ENCODE results near the gene ROR1. TPM values are rescaled to one million over a fixed set of nuclear protein-coding genes. Genes with fewer than 3 reads are reported as not detected.

ROR1 gene
- total RNA-seq, 1 experiment from 2014 or later: 2.7 TPM

DNA sequence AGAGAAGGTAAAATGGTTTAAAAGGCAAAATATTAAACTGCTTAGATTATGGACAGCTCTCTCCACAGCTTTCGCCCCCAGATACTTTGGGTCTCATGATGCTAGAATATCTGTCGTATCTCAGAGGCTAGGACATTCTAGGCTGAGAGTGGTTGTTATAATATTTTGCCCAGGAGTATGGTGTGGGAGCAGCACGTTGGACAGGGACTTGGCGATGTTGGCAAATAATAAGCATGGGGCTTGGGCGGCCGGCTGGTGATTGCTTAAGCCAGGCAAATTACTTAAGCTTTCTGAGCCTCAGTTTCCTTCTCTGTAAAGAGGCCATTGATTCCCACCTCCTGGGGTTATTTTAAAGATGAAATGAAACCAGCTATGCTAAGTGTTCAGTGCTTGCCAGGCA is 133.2 kb downstream of the ROR1 start:
- no peaks in the 10 kb centered on the region for H4K20me1 ChIP-seq (ENCODE audit: insufficient read depth)
- no peak for TF ChIP-seq ZFX (IDR thresholded peaks at IDR 0.05)
- TF ChIP-seq, protein P1, sequence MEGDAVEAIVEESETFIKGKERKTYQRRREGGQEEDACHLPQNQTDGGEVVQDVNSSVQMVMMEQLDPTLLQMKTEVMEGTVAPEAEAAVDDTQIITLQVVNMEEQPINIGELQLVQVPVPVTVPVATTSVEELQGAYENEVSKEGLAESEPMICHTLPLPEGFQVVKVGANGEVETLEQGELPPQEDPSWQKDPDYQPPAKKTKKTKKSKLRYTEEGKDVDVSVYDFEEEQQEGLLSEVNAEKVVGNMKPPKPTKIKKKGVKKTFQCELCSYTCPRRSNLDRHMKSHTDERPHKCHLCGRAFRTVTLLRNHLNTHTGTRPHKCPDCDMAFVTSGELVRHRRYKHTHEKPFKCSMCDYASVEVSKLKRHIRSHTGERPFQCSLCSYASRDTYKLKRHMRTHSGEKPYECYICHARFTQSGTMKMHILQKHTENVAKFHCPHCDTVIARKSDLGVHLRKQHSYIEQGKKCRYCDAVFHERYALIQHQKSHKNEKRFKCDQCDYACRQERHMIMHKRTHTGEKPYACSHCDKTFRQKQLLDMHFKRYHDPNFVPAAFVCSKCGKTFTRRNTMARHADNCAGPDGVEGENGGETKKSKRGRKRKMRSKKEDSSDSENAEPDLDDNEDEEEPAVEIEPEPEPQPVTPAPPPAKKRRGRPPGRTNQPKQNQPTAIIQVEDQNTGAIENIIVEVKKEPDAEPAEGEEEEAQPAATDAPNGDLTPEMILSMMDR (IDR thresholded peaks at IDR 0.05 in 2 of 3, conservative IDR thresholded peaks at IDR 0.05 in 1 of 3; ENCODE audit: borderline replicate concordance in 1 of 3, insufficient read depth in 1 of 3, low read depth in 2 of 3, low read length in 2 of 3): no peak
- no peak for TF ChIP-seq SIN3A (IDR thresholded peaks at IDR 0.05; ENCODE audit: low read depth)
- TF ChIP-seq ELF1 (IDR thresholded peaks at IDR 0.05; ENCODE audit: borderline replicate concordance, low read depth): no peak
- no peak for TF ChIP-seq TCF7L2 (IDR thresholded peaks at IDR 0.05; ENCODE audit: borderline replicate concordance, extremely low read depth, insufficient read depth, insufficient read length)
- no peak for DNase-seq (ENCODE audit: low read depth, low spot score)

DNA sequence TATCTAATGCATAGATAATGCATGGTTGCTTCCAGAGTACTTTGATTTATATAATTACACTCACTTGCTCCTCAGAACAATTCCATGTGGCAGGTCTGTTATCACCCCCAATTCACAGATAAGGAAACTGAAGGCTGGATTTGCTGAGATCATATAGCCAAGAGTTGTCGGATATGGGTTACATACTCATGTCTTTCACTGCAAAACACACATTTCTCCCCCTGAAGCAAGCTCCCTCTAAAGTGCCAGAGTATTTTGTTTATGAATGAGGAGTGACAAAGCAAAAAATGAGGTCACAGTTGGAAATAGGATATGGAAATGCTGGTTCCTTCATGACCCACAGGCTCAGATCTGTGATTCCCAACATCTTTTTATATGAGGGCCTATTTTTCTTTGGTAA is 134.2 kb downstream of the ROR1 start:
- RAD21 ChIA-PET (ENCODE audit: low non-redundant PET in 1 of 2, low total read pairs in 2 of 2, uncharacterized antibody in 2 of 2, unreplicated experiment in 2 of 2): no interaction called here
- Histone ChIP-seq H3K27me3 (ENCODE audit: insufficient read depth, low read length) (peaks cover 6% of the 10 kb centered on the region; the same call in 1 of the 2 replicates), H3K9me3 (ENCODE audit: control insufficient read depth in 1 of 2, insufficient read depth in 1 of 2, low read depth in 1 of 2, low read length in 2 of 2) (no peaks in the 10 kb centered on the region), H3K4me3 (replicated peaks in 1 of 2; ENCODE audit: low read depth in 1 of 2, low read length in 2 of 2) (no peak overlapping the region), H3K9me2 (ENCODE audit: insufficient read depth) (no peaks in the 10 kb centered on the region), H2AFZ (ENCODE audit: low read depth, low read length, poor library complexity, severe bottlenecking) (no peak overlapping the region), H3K4me2 (ENCODE audit: low read length) (no peak overlapping the region), H3K4me1 (ENCODE audit: control insufficient read depth in 1 of 2, insufficient read depth in 2 of 2, low read length in 2 of 2) (no peaks in the 10 kb centered on the region), H4K20me1 (ENCODE audit: insufficient read depth) (no peaks in the 10 kb centered on the region), H3K9ac (ENCODE audit: low read length) (no peak overlapping the region), H3K79me2 (ENCODE audit: insufficient read depth, low read length) (no peaks in the 10 kb centered on the region), H3K27ac (ENCODE audit: low read depth, low read length) (no peak overlapping the region), H3K36me3 (ENCODE audit: control insufficient read depth in 1 of 2, insufficient read depth in 2 of 2, low read length in 2 of 2) (no peaks in the 10 kb centered on the region)
- DNase-seq (ENCODE audit: low read depth, low spot score) (no peak), ATAC-seq (no peak)
- intact Hi-C loops (cut with micrococcal nuclease): no loop called here
- CTCF ChIA-PET: interaction anchor here (1.4 kb wide), 1 partner anchor 10 kb away, joined by 4 read pairs; no protein-coding TSS in a partner anchor
- TF ChIP-seq YY1 (IDR thresholded peaks at IDR 0.05; ENCODE audit: extremely low read depth, insufficient replicate concordance, low read depth, low read length) (no peak), ELF1 (IDR thresholded peaks at IDR 0.05; ENCODE audit: borderline replicate concordance, low read depth) (no peak), CEBPB (IDR thresholded peaks at IDR 0.05; ENCODE audit: low read depth) (no peak), JUND (IDR thresholded peaks at IDR 0.05) (no peak), EZH2 (IDR thresholded peaks at IDR 0.05) (no peak), TCF7L2 (IDR thresholded peaks at IDR 0.05; ENCODE audit: borderline replicate concordance, extremely low read depth, insufficient read depth, insufficient read length) (no peak), POLR2AphosphoS5 (IDR thresholded peaks at IDR 0.05; ENCODE audit: low read depth, low read length) (no peak), ZFX (IDR thresholded peaks at IDR 0.05) (no peak), POLR2A (IDR thresholded peaks at IDR 0.05; ENCODE audit: borderline replicate concordance, extremely low read depth, insufficient read depth, insufficient read length) (no peak)
- TF ChIP-seq, protein P2, sequence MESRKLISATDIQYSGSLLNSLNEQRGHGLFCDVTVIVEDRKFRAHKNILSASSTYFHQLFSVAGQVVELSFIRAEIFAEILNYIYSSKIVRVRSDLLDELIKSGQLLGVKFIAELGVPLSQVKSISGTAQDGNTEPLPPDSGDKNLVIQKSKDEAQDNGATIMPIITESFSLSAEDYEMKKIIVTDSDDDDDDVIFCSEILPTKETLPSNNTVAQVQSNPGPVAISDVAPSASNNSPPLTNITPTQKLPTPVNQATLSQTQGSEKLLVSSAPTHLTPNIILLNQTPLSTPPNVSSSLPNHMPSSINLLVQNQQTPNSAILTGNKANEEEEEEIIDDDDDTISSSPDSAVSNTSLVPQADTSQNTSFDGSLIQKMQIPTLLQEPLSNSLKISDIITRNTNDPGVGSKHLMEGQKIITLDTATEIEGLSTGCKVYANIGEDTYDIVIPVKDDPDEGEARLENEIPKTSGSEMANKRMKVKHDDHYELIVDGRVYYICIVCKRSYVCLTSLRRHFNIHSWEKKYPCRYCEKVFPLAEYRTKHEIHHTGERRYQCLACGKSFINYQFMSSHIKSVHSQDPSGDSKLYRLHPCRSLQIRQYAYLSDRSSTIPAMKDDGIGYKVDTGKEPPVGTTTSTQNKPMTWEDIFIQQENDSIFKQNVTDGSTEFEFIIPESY (IDR thresholded peaks at IDR 0.05; ENCODE audit: extremely low read depth, insufficient replicate concordance, low read length): no peak
- TF ChIP-seq, protein P3, sequence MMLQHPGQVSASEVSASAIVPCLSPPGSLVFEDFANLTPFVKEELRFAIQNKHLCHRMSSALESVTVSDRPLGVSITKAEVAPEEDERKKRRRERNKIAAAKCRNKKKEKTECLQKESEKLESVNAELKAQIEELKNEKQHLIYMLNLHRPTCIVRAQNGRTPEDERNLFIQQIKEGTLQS (IDR thresholded peaks at IDR 0.05): no peak
- POLR2A ChIA-PET: no interaction called here
- no TSS peak for BruUV-seq (replicated peaks)

More for the DNA sequence above, 133.2 kb downstream of the ROR1 start:
- ChIA-PET RAD21 (ENCODE audit: low non-redundant PET in 1 of 2, low total read pairs in 2 of 2, uncharacterized antibody in 2 of 2, unreplicated experiment in 2 of 2) (no interaction called here), POLR2A (no interaction called here), CTCF (no interaction called here)
- H3K4me1 ChIP-seq (ENCODE audit: control insufficient read depth in 1 of 2, insufficient read depth in 2 of 2, low read length in 2 of 2): no peaks in the 10 kb centered on the region
- peaks cover under 1% of the 10 kb centered on the region; the same call in 1 of the 2 replicates for H3K27me3 ChIP-seq (ENCODE audit: insufficient read depth, low read length)
- BruUV-seq (replicated peaks): no TSS peak
- no peaks in the 10 kb centered on the region for H3K9me2 ChIP-seq (ENCODE audit: insufficient read depth)
- no peak overlapping the region for H2AFZ ChIP-seq (ENCODE audit: low read depth, low read length, poor library complexity, severe bottlenecking)
- H3K79me2 ChIP-seq (ENCODE audit: insufficient read depth, low read length): no peaks in the 10 kb centered on the region
- H3K4me2 ChIP-seq (ENCODE audit: low read length): no peak overlapping the region
- ATAC-seq: no peak
- no peak overlapping the region for H3K4me3 ChIP-seq (replicated peaks in 1 of 2; ENCODE audit: low read depth in 1 of 2, low read length in 2 of 2)
- no peaks in the 10 kb centered on the region for H3K9me3 ChIP-seq (ENCODE audit: control insufficient read depth in 1 of 2, insufficient read depth in 1 of 2, low read depth in 1 of 2, low read length in 2 of 2)
- H3K27ac ChIP-seq (ENCODE audit: low read depth, low read length): no peak overlapping the region
- intact Hi-C loops (cut with micrococcal nuclease): no loop called here
- no peak overlapping the region for H3K9ac ChIP-seq (ENCODE audit: low read length)
- no peaks in the 10 kb centered on the region for H3K36me3 ChIP-seq (ENCODE audit: control insufficient read depth in 1 of 2, insufficient read depth in 2 of 2, low read length in 2 of 2)

Data from HCT116 (cell line).